Measurements from ENCODE around the gene RPTOR.

- TF ChIP-seq POLR2A (IDR thresholded peaks at IDR 0.05; ENCODE audit: low read depth, low read length) (no peak), TAF1 (IDR thresholded peaks at IDR 0.05; ENCODE audit: low read depth, low read length) (no peak), POLR2AphosphoS5 (IDR thresholded peaks at IDR 0.05; ENCODE audit: low read depth, low read length) (no peak), PAX5 (IDR thresholded peaks at IDR 0.05; ENCODE audit: insufficient read depth, low read length, severe bottlenecking) (no peak), SPI1 (IDR thresholded peaks at IDR 0.05; ENCODE audit: low read depth, low read length) (no peak)
These were observed 249.8 kb downstream of the RPTOR start for GRCh38 chr17:80794281-80795089.

Data from GM12891 (cell line).